OCI-M2 (cell line): Measurements from ENCODE around the gene PIPOX.

Experiments used
- DNase-seq: peaks from one replicate; lab custom pipeline; 2025; ENCODE audit not compliant: unreplicated experiment; lab: John Stamatoyannopoulos, UW

The PIPOX gene

DNA sequence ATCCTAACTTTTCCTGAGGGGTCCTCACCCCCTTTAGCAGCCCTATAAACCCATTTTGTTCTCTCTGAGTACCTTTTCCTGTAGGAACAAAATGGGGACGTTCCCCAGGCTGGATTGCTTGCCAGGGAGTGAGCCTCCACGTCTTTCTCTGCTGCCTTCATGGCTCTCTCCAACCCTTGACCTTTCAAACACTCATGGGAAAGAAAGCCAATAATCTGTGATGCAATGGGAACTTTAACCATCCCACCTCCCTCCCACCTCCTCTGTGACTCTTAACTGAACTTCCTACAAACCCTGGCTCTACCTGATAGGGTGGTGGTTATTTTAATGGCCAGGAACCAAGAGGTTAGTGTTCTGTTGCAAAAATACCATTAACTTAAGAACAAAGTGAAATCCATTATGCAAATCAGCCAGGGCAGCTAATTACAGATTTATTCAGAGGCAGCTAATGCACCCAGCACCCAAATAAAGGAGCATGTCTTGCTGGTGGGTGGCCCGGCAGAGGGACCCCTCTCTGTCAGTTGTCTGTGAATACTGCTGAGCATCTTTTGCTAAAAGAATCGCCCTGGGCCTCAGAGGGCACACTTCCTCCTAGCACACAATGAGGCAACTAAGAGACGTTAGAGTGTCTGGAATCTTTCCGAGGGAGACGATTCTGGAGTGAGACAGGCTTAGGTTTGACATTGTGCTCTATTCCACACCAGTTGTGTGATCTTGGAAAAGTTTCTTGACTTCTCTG, 3.0 kb downstream of the PIPOX start:
- no peak for DNase-seq

DNA sequence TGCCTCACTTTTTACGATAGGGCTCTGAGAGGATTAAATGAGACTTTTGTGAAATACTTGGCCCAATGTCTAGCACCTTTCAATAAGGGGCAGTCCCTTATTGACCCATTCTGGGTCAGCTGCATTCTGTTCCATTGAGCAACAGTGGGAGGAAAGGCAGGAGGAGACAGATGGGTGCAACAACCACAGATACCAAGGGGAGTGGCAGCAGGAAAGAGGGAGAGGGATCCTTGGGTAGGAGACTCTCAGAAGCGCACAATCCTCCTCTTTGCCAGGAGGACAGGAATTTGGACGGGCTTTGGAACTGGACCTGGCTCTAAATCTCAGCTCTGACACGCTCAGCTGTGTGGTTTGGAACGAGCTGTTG, 3.5 kb downstream of the PIPOX start:
- DNase-seq: no peak

DNA sequence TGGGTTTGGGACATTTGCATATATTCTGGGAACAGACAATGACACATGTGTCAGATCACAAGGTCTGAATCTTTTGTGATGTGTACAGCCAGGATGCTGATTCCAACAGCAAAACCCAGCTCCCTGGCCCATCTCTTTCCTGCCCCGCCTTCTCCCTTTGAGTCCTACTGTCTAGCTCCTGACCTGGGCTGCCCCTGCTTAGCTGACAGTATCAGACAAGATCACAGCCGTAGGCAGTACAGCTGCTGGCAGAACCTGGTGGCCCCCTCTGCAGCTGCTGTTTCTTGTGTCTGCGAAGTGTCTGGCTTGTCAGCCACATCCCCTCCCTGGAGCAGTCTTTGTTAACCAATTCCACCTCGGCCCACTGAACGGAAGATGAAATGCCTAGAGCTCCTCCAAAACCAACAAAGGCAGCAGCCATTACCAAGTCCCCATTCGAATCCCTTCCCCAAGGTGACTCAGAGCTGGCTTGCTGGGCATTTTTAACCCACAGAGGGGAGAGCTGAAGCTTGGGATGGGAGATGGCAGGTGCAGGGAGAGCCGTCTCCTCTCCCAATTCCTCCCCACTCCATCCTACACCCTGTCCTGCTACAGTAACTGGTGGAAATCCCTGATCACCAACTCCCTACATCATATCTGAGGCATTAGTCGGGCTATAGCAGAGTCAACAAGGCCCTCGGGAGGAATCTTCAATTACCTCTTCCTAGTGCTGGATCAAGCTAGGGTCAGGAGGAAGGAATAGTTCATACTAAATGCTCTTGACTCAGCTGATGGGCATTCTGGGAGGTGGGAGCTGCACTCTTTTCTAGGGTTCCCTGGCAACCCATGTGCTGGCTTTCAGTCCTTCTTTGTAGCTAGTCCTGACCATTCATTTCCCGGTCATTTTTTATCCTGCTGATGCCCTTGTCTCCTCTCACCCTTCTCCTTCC, 5.8 kb downstream of the PIPOX start:
- no peak for DNase-seq

DNA sequence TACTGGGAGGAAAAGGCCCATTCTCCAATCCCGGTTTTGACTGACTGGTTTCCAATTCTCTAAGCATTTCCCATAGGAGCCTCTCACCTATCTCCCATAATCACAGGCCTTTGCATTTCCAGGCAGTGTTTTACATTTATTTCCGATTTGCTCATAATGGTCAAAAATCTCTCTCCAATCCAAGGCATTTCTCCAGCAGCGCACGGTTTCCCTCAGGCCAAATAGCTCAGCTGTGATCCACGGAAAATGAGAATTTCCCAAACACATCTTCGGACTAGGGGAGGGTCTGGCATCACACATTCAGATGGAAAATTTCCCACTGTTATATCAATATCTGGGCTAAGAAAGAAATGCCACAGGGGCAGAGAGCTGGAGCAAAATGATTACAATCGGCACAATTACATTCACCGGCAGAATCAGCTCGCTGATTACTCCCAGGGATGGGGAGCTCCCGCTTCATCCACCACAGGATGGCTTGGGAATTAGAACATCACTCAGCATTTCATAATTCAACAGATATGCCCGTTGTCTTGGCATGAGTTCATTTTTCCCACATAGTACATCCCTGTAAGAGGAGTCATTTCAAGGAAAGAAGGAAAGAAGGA, 6.7 kb downstream of the PIPOX start:
- no peak for DNase-seq

DNA sequence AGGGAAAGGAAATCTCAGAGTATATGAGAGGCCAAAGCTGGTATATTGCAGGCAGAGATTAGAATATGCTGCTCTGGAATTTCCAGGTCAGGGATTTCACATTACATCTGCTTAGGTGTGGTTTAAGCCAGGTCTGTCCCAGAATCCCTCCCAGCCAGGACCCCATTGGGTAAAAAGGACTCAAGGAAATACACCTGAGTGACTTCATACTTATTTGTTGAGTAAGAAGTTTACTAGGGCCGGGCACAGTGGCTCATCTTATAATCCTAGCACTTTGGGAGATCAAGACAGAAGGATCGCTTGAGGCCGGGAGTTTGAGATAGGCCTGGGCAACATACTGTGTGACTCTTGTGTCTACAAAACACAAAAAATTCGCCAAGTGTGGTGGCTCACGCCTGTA, 7.2 kb downstream of the PIPOX start:
- no peak for DNase-seq

DNA sequence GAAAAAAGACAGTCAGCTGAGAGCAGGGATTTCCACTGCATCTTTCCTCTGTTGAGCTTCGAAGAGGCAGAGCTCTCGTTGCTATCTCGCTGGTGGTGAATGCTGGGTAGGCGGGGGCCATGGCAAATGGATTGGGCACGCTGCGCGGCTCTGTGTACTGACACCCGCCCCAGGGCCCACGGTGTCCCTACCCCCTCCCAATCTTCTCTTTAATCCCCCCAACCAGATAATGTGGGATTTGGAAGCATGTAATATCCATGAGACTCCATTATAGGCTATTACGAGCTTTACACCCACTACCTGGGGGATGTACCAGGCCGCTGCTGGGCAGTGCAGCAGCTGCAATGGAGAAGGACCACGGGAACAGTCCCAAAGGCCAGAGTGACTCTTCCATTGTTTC, 8.3 kb downstream of the PIPOX start:
- DNase-seq: no peak

DNA sequence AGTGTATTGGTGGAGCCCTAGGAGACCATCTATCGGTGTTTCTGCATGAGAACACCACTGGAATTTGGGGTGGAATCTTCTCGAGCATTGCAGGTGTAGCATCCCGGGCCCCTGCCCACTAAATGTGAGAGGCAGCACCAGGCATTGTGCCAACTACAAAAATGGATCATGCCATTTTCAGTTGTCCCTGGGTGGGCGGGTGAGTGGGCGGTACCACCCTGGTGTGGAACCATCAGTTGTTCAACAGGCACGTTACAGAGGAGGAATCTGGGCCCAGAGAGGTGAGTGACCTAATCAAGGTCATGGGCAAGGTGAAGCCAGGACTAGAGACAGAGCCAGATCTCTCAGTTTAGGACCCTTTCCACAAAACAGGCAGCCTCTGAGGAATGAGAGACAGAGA, 8.8 kb downstream of the PIPOX start:
- DNase-seq: no peak

DNA sequence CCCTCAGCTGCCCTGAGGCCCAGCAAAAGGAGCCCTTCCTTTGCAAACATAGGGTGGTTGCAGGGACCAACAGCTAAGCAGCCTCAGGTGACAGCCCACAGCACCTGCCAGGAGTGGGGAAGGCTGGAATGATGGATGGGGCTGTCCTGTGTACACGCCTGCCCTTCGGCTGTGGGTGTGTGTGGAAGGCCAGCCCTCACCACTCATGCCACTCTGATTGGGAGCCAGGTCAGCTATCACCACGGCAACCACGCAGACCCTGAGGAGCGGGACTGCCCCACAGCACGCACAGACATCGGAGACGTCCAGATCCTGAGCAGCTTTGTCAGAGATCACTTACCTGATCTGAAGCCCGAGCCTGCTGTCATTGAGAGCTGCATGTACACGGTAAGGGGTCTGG, 11.9 kb downstream of the PIPOX start:
- no peak for DNase-seq

DNA sequence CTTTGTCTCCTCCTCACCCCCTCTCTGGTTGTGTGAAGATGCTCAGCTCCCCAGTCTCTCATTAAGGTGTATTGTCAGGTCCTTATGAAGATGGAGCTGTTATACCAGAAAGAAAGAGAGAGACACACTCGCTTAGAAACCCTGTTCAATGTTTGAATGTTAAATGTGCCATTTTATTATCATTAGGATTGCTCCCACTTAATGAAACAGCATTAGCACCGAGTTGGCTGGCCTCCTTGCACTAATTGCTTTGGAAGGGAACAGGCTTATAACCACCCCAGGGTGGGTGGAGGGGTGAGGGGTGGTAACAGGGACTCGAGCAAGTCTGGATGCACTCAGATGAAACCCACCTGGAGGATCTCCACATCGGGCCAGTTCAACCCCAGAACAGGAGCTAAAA, 14.4 kb downstream of the PIPOX start:
- no peak for DNase-seq

DNA sequence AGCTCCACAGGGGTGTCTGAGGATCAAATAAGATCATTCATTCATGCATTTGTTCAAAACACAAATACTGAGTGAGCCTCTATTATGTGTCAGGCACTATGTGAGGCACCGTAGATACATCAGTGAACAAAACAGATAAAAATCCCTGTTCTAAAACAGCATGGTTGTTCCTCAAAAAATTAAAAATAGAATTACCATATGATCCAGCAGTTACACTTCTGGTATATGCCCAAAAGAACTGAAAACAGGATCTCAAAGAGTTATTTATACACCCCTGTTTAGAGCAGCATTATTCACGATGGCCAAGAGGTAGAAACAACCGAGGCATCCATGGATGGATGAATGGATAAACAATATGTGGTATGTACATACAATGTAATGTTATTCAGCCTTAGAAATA, 15.4 kb downstream of the PIPOX start:
- DNase-seq: no peak

DNA sequence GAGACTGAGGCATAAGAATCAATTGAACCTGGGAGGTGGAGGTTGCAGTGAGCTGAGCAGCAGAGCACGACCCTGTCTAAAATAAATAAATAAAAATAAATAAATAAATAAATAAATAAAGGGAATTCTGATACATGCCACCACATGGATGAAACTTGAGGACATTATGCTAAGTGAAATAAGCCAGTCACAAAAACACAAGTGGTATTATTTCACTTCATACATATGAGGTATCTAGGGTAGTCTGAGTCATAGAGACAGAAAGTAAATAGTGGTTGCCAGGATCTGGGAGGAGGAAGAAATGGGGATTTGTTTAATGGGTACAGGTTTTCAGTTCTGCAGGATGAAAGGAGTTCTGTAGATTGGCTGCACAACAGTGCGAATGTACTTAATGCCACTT, 16.3 kb downstream of the PIPOX start:
- DNase-seq: no peak

DNA sequence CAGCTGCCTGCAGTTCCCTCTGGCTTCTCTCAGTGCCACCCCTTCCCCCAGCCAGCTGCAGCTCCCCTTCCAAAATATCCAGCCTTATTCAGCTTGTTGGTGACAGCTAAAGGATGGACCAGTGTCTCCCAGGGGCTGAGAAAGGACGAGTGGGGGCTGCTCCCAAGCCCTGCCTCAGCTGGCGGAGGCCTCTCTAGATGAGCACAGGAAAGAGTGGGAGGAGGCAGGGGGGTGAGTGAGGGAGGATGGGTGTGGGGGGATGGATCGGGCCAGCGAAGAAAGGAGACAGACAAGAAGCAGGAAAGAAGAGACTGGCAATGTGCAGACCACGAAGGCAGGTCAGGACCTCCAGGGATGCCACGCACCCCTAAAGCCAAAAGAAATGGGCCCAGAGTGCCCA, 17.5 kb downstream of the PIPOX start:
- DNase-seq: no peak

DNA sequence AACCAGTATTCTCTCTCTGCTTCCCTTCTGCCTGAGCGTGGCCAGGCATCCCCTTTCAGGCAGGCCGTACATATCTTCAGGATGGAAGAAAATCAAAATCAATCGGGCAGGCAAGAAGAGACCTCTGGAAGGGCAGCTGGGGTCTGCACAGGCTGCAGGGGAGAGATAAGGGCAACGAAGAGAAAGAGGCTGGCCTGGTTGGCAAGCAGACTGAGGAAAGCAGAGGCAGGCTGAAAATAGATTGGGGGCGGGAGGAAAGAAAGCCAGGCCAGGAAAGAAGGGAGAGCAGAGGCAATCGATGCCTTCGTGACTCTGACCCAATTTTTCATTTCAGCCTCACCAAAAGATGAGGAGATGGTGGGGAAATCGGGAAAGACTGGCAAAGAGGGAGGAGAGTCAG, 18.1 kb downstream of the PIPOX start:
- DNase-seq: no peak

DNA sequence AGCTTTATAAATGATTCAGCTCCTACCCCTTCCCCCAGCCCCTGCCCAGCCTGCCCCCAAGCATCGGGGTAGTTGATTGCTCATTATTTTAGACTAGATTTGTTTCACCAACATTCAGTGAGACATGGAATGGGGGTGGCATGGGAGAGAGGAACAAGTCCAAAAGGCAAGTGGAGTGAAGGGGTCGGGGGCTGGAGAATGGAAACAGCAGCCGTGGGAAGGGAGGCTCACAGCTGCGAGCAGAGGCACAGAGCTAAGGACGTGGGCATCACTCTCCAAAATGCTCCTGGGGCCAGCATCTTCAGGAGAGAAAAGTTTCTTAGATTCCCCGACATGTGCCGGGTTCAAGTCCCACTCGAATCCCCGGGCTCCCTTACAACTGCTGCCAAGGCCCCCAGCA, 19.3 kb downstream of the PIPOX start:
- DNase-seq: no peak

DNA sequence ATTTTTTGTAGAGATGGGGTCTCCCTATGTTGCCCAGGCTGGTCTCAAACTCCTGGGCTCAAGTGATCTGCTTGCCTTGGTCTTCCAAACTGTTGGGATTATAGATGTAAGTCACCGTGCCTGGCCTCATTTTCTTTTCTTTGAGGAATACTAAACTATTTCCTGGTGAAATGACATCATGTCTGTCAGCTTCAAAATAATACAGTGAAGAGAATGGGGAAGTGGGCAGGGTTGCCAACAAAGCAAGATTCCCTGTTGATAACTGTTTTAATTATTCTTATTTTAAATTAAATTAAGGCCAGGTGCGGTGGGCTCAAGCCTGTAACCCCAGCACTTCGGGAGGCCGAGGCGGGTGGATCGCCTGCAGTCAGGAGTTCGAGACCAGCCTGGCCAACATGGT, 21.1 kb downstream of the PIPOX start:
- no peak for DNase-seq

DNA sequence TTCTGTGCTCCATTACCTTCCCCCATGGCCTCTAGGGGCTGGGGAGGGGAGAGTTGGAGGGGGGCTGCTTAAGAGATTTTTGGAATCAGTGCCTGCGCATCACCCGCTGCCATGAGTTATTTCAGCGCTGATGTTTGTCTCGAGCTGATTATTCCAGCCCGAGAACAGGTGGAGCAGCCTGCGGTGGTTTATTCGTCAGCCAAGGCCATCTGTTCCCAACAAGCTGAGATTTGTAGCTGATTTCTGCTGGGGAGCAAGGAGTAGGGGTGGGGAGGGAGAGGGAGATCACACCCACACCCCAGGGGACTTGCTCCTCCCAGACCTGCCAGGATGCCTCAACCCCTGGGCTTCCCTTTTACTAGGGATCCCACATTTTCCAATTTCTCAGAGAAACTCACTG, 23.1 kb downstream of the PIPOX start:
- no peak for DNase-seq

DNA sequence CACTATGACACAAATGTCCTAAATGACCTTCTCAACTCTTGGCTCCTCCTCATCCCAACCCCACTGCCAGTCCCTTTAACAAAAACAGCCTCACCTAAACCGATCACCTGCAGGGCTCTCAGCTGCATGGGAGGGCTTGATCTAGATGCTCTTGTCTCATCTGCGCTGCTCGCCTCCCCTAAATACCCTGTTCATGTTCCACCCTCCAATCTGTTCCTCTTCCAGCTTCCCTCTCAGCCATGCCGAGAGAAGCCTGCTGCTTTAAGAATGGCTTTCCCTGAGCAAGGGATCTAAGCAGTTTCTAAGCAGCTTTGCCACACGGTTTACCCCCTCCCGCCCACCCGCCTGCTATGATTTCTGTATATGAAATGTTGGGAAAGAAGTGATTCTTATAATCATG, 23.7 kb downstream of the PIPOX start:
- DNase-seq: no peak

DNA sequence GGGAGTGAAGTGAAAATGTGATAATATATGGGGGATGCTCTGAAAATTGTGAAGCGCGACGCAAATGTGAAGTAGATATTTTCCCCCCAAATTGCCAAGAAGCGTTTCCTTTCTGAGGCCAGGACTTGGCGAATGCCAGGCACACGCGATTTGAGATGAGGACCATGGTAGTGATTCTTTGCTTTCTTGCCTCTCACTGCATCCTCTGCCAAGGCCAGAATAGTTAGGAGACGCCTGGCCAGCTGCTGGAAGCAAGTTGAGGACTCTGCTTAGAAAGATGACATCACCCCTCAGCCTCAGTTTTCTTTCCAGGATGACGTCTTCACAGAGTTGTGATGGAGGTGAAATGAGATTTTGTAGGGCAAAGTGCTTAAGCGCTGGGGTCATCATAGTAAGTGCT, 25.9 kb downstream of the PIPOX start:
- no peak for DNase-seq

DNA sequence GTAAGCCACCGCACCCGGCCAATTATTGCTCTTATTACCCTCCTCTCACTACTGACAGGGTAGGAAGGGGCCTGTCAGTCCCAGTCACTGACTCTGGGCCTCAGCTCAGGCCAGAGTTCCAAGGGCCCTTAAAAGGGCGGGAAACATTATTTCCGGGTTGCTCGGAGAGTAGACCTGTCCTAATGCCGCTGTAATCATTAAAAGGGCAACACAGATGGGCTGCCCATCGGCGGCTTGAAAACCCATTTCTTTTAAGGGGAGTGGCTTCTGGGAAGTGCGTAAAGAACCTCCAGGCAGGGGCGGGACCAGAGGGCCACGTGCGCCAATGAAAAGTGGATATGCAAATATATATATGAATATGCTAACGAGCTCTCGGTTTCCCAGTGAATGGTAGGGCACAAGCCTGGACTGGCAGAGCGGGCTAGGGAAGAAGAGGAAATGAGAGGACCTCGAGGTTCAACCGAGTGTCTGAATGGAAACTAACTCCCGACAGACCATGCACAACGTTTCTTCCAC, 26.6 kb downstream of the PIPOX start:
- DNase-seq: no peak

DNA sequence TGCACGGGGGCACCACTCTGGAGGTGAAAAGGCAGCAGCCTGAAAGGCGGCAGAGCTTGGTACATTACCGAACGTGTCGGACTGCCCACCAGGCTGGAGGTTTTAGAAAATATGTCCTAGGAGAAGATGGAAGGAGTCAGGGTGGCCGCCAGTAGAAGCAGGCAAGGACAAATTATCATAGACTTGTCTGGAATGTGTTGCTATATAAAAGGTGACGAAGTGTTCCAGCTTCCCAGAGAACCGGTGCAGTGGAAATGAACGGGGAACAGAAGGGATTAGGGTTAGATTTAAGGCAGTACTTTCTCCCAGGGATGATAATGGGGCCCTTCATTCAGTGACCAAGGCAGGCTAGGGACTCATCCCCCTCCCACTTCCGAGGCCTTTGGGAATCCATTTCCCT, 27.4 kb downstream of the PIPOX start:
- DNase-seq: no peak

DNA sequence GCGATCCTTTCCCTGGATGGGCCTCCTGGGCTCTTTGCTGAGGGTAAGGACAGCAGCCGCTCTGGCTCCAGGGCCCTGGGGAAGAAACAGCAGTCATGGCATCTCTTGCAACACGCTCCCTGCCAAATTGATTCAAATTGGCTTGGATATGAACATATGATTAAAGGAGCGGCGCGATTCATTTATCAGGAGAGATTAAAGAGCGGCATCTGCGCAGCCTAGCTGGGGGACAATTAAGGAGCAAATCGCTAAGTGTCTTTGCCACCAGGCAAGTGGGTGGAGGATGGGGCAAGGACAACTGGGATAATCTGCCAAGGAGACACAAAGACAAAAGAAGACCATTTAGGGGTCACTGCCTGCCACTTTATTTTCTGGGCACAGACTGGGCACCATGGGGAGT, 27.8 kb downstream of the PIPOX start:
- no peak for DNase-seq

DNA sequence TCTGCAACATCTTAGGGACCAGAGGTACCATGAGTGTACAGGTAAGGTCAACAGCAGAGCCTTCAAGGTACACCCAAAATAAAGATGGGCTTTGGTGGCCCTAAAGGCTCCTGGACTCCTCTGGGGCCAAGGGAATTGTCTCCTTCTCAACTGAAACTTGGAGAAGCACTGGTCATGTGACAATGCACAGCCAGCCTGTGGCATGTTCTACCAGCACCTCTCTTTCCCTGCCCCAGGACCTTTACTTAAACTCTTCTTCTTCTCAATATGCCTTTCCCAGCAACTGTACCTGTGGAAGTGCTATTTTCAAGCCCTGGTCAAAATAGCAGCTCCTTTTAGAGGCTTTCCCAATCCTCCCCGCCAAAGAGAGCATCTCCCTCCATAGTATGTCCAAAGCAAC, 28.4 kb downstream of the PIPOX start:
- no peak for DNase-seq
